NB4 (cell line): Measurements from ENCODE around the gene EMC1.
"Not testable (repeated sequence)": the region's sequence is repeated elsewhere in the genome, so short reads cannot be mapped to it uniquely, and the experiment has no call there.

Experiments used
- DNase-seq: peaks from one replicate; pipeline ENCODE4 v3.0.0; 2010; ENCODE audit warnings: low read depth
- H3K4me3 ChIP-seq: one replicate; pipeline ENCODE4 v1.5.1; 2011; ENCODE audit warnings: mild to moderate bottlenecking, low read depth, low read length, moderate library complexity
- MYC ChIP-seq: IDR thresholded peaks from 2 replicates; pipeline ENCODE4 v1.6.1; 2011; ENCODE audit warnings: low read depth, low read length
- POLR2A ChIP-seq: IDR thresholded peaks from 2 replicates; pipeline ENCODE4 v1.6.1; 2011; ENCODE audit warnings: mild to moderate bottlenecking; ENCODE audit not compliant: insufficient read length; ENCODE audit errors: extremely low read depth
- TF ChIP-seq, protein P1 (sequence below): IDR thresholded peaks from one replicate; pipeline ENCODE4 v1.5.1; 2012; ENCODE audit warnings: low read depth, low read length
- TF ChIP-seq, protein P2 (sequence below): IDR thresholded peaks from 2 replicates; pipeline ENCODE4 v1.6.1; 2011; ENCODE audit warnings: low read depth, low read length

The EMC1 gene

DNA sequence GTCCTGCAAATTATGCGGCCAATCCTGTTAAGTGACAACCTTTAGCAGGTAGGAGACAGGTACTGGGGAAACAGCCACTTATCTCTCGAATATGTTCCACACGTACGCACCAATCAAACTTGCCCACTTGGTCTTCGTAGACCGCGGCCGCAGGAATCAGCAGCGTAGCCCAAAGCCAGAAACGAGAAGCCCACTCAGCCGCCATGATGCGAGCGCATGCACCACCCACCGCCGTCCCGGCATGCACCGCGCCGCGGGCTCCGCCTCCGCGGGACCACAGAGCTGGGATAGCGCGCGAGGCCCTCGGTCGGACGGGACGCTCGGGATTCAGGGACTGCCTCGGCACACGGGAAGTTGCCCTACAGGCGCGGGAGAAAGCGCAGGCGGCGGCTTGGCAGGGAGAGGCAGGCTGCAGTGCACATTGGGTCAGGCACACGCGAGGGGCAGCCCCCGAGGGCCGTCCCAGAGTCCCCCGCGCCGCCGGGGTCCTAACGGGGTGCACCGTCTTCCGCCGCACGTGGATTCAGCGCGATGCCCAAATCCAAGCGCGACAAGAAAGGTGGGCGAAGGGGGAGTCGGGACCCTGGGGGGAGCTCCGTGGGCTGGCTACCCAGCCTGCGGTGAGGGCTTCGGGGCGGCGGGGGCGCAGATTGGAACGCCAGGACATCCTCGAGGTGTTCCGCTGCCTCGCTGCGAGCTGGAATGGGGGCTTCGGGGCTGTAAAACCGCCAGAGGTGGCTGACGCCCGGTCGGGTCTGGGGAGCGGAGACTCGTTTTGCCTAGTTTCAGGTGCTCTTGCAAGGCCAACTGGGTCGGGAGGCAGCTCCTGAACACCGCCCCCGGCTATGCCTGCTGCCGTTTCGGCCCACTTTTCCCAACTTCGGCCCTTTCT, at the start of gene EMC1, which contains the start of gene MRTO4:
Gene EMC1 (minus strand): TSS at position 220 of the 892 bp plus-strand sequence. CDS start 15 bp downstream, at position 205.
Gene MRTO4 (plus strand): TSS at position 501 of the 892 bp plus-strand sequence. CDS start 31 bp downstream, at position 532.
- TF ChIP-seq POLR2A (peak; percentile 84), MYC (peak; percentile 93)
- TF ChIP-seq, protein P1, sequence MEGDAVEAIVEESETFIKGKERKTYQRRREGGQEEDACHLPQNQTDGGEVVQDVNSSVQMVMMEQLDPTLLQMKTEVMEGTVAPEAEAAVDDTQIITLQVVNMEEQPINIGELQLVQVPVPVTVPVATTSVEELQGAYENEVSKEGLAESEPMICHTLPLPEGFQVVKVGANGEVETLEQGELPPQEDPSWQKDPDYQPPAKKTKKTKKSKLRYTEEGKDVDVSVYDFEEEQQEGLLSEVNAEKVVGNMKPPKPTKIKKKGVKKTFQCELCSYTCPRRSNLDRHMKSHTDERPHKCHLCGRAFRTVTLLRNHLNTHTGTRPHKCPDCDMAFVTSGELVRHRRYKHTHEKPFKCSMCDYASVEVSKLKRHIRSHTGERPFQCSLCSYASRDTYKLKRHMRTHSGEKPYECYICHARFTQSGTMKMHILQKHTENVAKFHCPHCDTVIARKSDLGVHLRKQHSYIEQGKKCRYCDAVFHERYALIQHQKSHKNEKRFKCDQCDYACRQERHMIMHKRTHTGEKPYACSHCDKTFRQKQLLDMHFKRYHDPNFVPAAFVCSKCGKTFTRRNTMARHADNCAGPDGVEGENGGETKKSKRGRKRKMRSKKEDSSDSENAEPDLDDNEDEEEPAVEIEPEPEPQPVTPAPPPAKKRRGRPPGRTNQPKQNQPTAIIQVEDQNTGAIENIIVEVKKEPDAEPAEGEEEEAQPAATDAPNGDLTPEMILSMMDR = no peak
- TF ChIP-seq, protein P2, sequence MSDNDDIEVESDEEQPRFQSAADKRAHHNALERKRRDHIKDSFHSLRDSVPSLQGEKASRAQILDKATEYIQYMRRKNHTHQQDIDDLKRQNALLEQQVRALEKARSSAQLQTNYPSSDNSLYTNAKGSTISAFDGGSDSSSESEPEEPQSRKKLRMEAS = peak; percentile 94
- peak; percentile 91 for DNase-seq

DNA sequence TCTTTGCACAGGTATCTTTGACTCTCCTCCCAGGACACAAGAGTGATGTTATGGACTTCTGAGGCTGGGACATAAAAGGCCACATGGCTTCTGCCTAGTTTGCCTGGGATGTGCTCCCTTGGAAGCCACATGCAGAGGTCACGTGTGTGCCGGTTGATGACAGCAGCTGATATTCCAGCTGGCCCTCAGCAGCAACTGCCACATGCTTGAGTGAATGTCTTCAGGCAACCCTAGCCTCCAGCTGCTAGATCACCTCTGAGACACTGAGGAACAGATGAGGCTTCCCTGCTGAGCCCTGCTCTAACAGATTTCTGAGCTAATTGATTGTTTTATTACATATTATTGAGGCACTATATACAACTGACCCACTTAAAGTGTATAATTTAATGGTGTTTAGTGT, 48.9 kb upstream of the EMC1 start:
- TF ChIP-seq, protein P2 = no peak
- TF ChIP-seq, protein P1 = no peak
- no peak for TF ChIP-seq POLR2A
- no peak for TF ChIP-seq MYC
- H3K4me3 ChIP-seq = no peak overlapping the region
- no peak for DNase-seq

More for the DNA sequence above, at the start of gene EMC1, which contains the start of gene MRTO4:
- H3K4me3 ChIP-seq = peak within 1 kb of the TSS; percentile 97

DNA sequence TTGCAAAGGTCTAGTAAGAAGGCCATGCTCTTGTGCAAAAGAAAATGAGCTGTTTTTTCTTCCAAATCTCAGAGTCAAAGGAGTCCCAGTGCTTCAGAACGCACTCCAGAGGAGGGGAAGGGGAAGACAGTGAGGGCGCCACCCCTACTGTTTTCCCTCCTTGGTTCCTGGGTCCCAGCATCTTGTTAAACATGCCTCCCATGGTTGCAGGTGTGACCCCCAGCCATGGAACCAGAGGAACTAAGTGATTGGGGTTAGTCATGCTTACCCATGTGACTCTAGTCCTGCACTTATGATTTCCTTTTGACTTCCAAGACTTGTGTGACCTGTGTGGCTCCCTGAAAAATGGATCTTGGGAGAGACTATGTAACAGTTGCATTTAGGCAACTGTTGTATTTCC, 43.3 kb upstream of the EMC1 start:
- H3K4me3 ChIP-seq = no peak overlapping the region
- TF ChIP-seq, protein P1 = no peak
- TF ChIP-seq MYC (no peak), POLR2A (no peak)
- TF ChIP-seq, protein P2 = no peak
- DNase-seq = no peak

DNA sequence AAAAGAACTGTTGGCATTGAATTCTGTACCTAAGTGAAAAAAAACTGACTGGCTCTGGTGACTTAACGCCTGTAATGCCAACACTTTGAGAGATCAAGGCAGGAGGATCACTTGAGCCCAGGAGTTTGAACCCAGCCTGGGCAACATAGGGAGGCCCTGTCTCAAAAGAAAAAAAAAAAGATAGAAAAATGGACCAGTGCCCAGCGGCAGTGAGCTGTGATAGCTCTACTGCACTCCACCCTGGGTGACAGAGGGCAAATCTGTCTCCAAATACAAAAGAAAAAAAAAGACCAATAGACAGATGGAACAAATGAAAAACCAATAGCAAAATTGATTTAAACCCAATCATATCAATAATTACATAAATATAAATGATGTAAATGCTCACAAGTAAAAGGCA, 37.9 kb upstream of the EMC1 start:
- TF ChIP-seq MYC (no peak), POLR2A (no peak)
- TF ChIP-seq, protein P2 = no peak
- TF ChIP-seq, protein P1 = no peak
- no peak overlapping the region for H3K4me3 ChIP-seq
- no peak for DNase-seq

DNA sequence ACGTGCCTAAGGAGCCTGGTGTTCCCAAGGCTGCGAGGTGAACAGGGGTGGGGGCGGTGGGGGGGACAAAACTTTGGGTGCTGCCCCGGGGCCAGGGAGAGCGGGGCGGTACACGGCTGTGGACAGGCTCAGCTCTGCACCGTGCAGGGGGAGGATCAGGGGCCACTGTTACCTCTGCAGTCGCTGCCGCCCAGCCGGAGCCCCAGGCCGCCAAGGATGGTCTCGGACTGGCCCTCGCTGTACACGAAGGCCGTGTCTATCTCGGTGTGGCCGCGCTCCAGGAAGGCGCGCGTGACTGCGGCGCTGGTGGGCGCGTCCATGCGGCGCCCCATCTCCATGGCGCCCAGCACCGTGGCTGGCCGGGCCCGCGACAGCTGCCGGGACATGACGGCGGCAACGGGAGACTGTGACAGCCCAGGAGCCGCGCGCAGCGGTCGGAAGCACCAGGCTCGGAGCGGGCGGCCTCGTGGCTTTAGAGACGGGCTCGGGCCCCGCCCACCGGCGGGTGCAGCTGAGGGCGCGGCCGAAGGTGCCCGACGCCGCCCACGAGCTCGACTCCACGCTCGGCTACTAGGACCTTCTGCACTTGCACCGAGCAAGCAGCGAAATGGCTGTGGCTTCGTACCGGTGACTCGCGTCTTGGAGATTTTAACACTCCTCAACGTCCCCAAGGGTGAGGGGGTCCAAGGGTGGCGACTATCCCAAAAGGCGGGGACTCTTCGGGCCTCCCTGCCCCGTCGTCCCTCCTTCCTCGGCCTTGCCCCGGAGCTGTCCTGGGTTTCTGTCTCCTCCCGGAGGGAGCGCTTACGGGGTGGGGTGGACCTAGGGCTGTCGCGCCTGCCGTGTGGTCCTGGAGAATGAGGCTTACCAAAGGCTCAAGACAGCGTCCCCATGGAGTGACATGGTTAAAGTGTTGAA, 37.3 kb upstream of the EMC1 start, which contains the start of gene AKR7A3:
Gene AKR7A3 (minus strand): TSS at position 447 of the 918 bp plus-strand sequence. CDS start 61 bp downstream, at position 386.
- peak; percentile 54 for DNase-seq
- not testable (repeated sequence) for H3K4me3 ChIP-seq
